Measurements from ENCODE around the gene ACSS1.

The ACSS1 gene

GRCh38 chr20:25058847-25059810, 1.2 kb upstream of the ACSS1 start:
- DNase-seq (ENCODE audit: low spot score) = no peak

DNA sequence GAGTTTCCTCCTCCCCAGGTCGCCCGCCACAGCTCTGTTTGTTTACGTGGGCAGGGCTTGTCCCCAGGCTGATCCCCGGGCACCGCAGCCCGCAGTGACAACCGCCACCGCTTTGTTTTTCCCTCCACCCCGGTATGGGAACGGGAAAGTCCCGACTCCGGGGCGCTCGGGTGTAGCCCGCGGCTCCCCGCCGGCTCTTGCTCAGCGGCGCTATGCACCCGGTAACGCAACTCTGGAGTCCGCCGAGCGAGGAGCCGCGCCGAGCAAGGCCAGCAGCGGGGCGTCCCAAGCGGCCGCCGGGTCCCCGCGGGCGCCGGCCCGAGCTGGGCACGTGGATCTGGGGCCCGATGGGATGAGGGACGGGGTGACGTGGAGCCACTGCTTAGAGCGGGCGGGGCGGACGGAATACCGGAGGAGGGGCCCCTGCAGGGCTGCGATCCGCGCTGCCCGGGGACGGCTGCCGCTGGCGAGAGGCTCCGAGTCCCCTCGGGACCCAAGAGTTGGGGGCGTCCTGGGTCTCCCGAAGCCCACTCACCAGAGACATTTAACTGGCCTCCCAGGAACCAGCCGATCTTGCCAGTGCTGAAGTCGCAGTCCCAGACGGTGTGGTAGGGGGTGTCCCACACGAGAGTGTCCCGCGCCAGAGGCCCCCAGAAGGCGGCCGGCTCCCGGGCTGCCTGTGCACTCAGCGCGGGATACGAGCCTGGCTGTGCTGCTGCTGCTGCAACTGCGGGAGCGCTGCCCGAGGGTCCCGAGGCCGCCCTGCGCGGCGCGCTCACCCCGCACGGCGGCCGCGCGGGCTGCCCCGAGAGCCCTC, 497 bp downstream of the ACSS1 start:
- DNase-seq (ENCODE audit: low spot score) = peak; percentile 83

GRCh38 chr20:25056690-25057233, 1.2 kb downstream of the ACSS1 start:
- no peak for DNase-seq (ENCODE audit: low spot score)

DNA sequence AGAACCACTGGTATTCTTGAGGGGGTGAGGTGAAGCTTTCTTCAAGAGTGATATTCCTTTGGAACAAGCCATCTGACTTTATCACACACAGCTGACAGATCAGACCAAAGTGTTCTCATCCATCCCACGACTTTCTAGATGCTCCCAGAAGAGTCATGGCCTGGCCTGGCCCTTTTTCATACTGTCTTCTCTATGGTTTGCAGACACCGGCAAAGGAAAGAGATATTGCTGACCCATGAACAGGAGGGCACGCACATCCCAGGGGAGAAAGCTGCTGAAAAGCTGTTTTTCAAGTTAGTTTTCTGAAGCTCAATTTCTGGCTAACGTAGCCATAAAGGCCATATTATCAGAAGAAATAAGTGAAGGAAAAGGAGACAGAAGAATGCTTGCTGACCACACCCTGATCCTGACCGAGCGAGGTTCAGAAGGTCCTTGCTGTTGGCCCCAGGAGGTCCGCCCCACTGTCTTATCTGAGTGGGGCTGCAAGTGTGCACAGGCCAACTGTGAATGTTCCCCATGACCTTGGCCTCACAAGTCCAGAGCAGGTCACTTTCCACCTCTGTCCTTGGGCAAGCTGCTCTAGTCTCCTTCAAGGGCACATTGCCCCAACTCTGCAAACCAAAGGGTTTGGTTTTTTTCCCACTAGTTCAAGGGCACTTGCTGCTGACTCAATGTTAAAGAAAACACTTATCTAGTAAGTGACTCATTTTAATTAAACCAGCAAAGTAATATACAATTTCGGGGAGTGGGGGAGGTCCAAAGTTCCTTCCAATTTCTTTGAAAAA, 2.0 kb downstream of the ACSS1 start:
- no peak for DNase-seq (ENCODE audit: low spot score)

DNA sequence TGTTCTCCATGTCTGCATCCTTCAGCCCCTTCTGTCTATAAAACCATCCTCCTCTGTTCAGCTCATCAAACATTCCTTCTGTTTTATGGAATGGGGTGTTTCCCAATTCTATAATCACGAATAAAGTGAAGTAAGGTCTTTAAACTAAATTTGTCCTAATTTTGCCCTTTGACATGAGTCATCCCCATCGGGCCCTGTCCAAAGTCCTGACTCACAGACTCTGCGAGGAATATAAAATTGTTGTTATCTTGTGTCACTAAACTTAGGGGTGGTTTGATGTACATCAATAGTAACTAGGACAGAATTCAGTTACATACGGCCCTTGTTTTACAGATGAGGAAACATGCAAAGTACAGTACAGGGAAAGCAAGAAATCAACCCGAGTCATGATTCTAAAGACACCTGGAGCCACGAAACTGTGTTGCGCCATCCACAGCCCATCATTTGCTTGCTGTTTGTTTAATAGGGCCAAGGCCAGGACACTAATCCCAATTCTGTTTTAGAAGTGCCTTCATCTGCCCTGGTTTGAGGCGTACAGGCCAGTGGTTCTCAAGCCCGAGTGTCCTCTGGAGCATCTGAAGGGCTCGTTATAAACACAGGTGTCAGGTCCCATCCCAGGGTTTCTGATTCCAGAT, 2.8 kb downstream of the ACSS1 start:
- no peak for DNase-seq (ENCODE audit: low spot score)

DNA sequence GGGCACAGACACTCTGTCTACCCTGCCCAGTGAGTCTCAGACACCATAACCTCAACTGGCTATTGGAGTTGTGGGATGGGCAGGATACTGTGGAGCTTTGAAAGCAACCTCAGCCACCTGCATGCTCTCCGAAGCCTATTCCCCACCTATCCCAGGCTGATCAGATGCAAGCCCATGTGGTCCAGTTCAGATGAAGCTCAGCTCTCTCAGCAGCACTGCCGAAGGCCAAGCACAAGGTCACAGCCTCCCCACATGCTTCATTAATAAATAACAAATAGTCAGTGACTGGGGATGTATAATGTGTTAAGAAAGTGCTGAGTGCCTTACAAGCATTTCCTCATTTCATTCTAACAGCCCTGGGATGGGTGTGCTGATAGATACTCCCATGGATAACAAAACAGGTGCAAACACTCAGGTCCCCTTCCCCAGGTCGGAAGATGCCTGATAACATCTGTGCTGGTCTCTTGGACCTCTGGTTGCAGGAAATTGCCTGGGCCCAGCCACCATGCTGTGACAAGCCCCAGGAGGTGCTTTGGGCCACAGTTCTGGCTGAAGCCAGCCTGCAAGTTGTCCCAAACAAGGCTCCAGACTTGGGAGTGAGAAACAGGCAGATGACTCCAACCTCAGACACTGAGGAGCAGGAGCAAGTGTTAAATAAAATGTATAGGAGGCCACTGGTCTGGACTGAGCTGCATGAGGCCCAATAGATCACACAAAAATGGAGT, 3.7 kb downstream of the ACSS1 start:
- DNase-seq (ENCODE audit: low spot score) = no peak

DNA sequence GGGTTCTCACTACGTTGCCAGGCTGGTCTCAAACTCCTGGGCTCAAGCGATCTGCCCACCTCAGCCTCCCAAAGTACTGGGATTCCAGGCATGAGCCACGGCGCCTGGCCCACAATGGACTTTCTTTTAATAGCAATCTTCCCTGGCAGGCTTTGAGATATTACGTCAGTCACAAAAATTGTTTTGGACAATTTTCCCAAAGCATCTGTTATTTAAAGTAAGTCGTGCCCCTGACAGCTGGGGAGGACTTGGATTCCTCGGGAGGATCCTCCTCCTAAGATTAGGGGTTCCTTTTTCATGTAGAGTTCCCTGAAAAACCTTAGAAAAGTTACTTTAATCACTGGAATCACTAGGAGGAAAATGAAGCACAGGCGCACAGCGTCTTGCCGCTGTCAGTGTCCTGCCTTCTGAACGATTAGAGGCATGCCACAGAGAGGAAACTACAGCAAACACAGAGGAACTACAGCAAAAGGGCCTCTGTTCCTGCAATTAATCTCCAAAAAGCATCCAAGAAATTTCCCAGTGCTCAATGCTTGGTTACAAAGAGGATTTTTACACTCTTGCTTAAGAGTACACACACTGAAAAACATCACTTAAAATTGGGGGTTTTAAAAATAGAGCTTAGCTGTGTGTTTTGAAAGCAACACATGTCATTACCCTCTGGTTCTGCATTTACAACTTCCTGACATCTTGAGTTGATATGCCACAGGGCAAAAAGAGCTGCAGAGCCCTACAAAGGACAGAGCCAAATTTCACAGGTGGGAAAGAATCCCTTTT, 4.5 kb downstream of the ACSS1 start:
- DNase-seq (ENCODE audit: low spot score) = peak; percentile 61

- DNase-seq (ENCODE audit: low spot score) = no peak
These were observed 5.4 kb downstream of the ACSS1 start for GRCh38 chr20:25052255-25053194.

DNA sequence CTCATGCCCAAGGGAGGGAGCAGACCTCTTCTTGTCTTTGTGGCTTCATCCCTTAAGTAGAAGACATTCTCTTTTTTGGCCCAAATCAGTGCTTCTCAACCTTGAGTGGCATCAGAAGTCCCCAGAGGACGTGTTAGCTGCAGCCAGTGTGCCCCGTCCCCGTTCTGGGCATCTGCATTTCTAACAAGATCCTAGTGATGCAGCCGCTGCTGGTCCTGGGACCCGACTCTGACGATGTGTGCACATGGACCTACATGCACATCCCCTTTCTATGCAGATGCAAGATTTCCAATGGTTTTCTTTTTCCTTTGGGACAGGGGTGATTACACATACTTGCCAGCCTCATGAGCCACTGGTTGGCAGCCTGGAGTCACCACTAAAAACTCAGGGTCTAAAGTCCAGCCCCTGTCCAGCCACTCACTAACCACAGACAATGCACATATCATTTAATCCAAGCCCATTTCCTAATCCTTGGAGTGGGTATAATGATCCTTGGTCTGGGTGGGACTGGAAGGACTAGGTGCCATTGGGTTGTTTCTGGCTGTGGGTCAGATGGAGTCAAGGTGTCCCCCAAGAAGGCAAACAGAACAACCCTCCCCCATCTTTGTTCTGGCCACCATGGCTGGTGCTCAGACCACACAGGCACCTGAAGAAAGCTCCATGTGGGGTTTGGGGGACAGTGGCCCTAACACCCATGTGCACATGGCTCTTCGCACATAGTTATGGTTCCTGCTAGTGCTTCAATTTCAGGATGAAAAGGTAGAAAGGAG, 6.4 kb downstream of the ACSS1 start:
- no peak for DNase-seq (ENCODE audit: low spot score)

GRCh38 chr20:25050501-25051350, 7.2 kb downstream of the ACSS1 start:
- no peak for DNase-seq (ENCODE audit: low spot score)

DNA sequence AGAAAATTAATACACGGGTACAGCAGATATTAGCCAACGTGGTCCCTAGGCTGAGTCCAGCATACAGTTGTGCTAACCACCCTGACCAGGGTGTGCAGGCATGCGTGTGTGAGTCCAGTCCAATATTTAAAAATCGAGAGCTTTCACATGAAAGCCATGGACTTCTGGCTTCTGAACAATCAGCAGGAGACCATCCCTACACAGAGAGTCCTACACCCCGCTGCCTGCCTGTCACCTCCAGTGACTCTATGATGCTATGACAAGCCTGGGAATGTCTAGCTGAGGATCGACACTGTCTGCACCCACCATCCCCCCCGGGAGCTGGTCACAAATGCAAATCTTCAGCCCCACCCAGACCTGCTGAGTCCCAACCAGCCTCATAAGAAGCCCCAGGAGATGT, 7.9 kb downstream of the ACSS1 start:
- no peak for DNase-seq (ENCODE audit: low spot score)

- no peak for DNase-seq (ENCODE audit: low spot score)
These were observed 8.5 kb downstream of the ACSS1 start for GRCh38 chr20:25049261-25050060.

GRCh38 chr20:25048519-25048952, 9.4 kb downstream of the ACSS1 start:
- no peak for DNase-seq (ENCODE audit: low spot score)

GRCh38 chr20:25047766-25048165, 10.2 kb downstream of the ACSS1 start:
- DNase-seq (ENCODE audit: low spot score) = no peak

- no peak for DNase-seq (ENCODE audit: low spot score)
These were observed 10.9 kb downstream of the ACSS1 start for GRCh38 chr20:25046736-25047666.

Measured in Ammon's horn (tissue), 1 donor.